Psoas muscle (tissue), 8 donors: ENCODE measurements around the gene VASH1. TPM values are rescaled to one million over a fixed set of nuclear protein-coding genes. Genes with fewer than 3 reads are reported as not detected.

Experiments
- ATAC-seq, 4 donors: fragments of 200-7000 bp; cut with Tn5 transposase; one replicate each; pipeline ENCODE4 v1.9.1; 2020; ENCODE audit warnings: moderate library complexity in 3 of 4, mild to moderate bottlenecking in 2 of 4
- DNase-seq, 2 donors: peaks; one replicate each; pipeline ENCODE4 v3.0.0-alpha.2; 2020
- H3K27ac ChIP-seq: fragments of 200-600 bp; one replicate; pipeline ENCODE4 v1.8.0; 2022
- H3K27me3 ChIP-seq, 3 donors: fragments of 200-600 bp in 1 of 3; one replicate each; pipeline versions ENCODE4 v1.6.1 to v1.8.0; 2013 to 2022; ENCODE audit warnings: low read length in 2 of 3, mild to moderate bottlenecking in 2 of 3, moderate library complexity in 1 of 3; ENCODE audit not compliant: insufficient read depth in 3 of 3
- H3K36me3 ChIP-seq, 2 donors: fragments of 200-600 bp in 1 of 2; one replicate each; pipeline versions ENCODE4 v1.6.1 to v1.8.0; 2013 to 2022; ENCODE audit warnings: low read depth in 1 of 2, mild to moderate bottlenecking in 1 of 2, moderate library complexity in 1 of 2; ENCODE audit not compliant: insufficient read depth in 1 of 2
- H3K4me1 ChIP-seq: fragments of 200-600 bp; one replicate; pipeline ENCODE4 v1.8.0; 2022
- H3K4me3 ChIP-seq: fragments of 200-600 bp; one replicate; pipeline ENCODE4 v1.8.0; 2022; ENCODE audit warnings: mild to moderate bottlenecking
- H3K9me3 ChIP-seq: fragments of 200-600 bp; one replicate; pipeline ENCODE4 v1.8.0; 2022
- CTCF ChIP-seq: fragments of 200-600 bp; IDR thresholded peaks from one replicate; pipeline ENCODE4 v1.8.0; 2022; ENCODE audit warnings: antibody characterized with exemption
- WGBS, 3 donors: extraction: QIAGEN DNeasy Blood & Tissue Kit; methylation state at CpG; one replicate each; pipeline versions ENCODE4 v1.1.6 to v1.1.7; 2013; 5-methylcytosine and 5-hydroxymethylcytosine counted together
- intact Hi-C, 2 donors: fragments of 100-400 bp; cut with DNase I; formaldehyde crosslinking; loops; one replicate each; pipeline versions ENCODE4 v1.11.0 to v1.14.2; 2022
- polyA plus RNA-seq, 3 donors: library from polyadenylated mRNA; stranded (reverse); fragments of 200-250 nt; gene quantifications; one replicate each; pipeline ENCODE4 v1.2.3, GENCODE V29; 2013
- total RNA-seq, 4 donors: library from RNA; stranded (reverse); fragmentation: NEBNext Ultra II Directional in 2 of 4; extraction: Animal tissue kit (Norgen Biotek cat#: 25700) in 2 of 4; gene quantifications; one replicate each; pipeline versions ENCODE4 v1.2.1 to v1.2.4, GENCODE V29; 2021 to 2023
- donor health status: healthy with polysubstance abuse.
- donor health status: DM: no; HTN: no; CAD: no; lungs with moderate emphysema.
- donor health status: Bipolar disorder and iron deficiency.
- donor health status: healthy.
- donor health status: DM: yes; HTN: yes; CAD: no.
- donor health status: DM: no; HTN: no; CAD: no.
- donor health status: DM: no; HTN: no; CAD: no.
- donor health status: DM: yes; HTN: yes; CAD: no.

The VASH1 gene
- total and polyA plus RNA-seq, 7 donors, result 1.7 to 8.2 (median 4.0) TPM

GRCh38 chr14:76753541-76754198, 7.6 kb upstream of the VASH1 start:
- H3K4me3 ChIP-seq, result no peak overlapping the region
- H3K27ac ChIP-seq, result no peak overlapping the region
- no peaks in the 10 kb centered on the region for H3K27me3 ChIP-seq
- ATAC-seq (no peak), DNase-seq (no peak)
- H3K9me3 ChIP-seq, result no peaks in the 10 kb centered on the region
- no peak for TF ChIP-seq CTCF
- 90 to 94% (median 93%) methylated on average over 7 of the region's 7 CpGs for WGBS, 3 donors
- no peaks in the 10 kb centered on the region for H3K36me3 ChIP-seq
- intact Hi-C loops, result no loop called here
- H3K4me1 ChIP-seq, result peaks cover 5% of the 10 kb centered on the region

GRCh38 chr14:76754586-76754985, 6.7 kb upstream of the VASH1 start:
- no peak for DNase-seq

GRCh38 chr14:76755610-76756370, 5.5 kb upstream of the VASH1 start:
- Histone ChIP-seq H3K27ac (no peak overlapping the region), H3K36me3 (no peaks in the 10 kb centered on the region), H3K9me3 (no peaks in the 10 kb centered on the region), H3K4me1 (peaks cover 5% of the 10 kb centered on the region), H3K27me3 (no peaks in the 10 kb centered on the region), H3K4me3 (no peak overlapping the region)
- peak in 3 of 4 donors; percentile 61 to 78 (median 67) for ATAC-seq
- 34 to 56% (median 41%) methylated on average over 9 of the region's 9 CpGs for WGBS, 3 donors
- DNase-seq, result no peak
- no peak for TF ChIP-seq CTCF
- intact Hi-C loops, result no loop called here

More at GRCh38 chr14:76754586-76754985, 6.7 kb upstream of the VASH1 start:
- Histone ChIP-seq H3K27me3 (no peaks in the 10 kb centered on the region), H3K4me1 (peaks cover 5% of the 10 kb centered on the region), H3K9me3 (no peaks in the 10 kb centered on the region), H3K36me3 (no peaks in the 10 kb centered on the region), H3K27ac (no peak overlapping the region), H3K4me3 (no peak overlapping the region)
- ATAC-seq, result no peak
- 89 to 95% (median 92%) methylated on average over 7 of the region's 7 CpGs for WGBS, 3 donors
- intact Hi-C loops, result no loop called here
- no peak for TF ChIP-seq CTCF

GRCh38 chr14:76756371-76756750, 4.9 kb upstream of the VASH1 start:
- no peaks in the 10 kb centered on the region for H3K27me3 ChIP-seq
- H3K4me1 ChIP-seq, result peaks cover 5% of the 10 kb centered on the region
- 53 to 67% (median 54%) methylated on average over 6 of the region's 6 CpGs for WGBS, 3 donors
- intact Hi-C loops, result no loop called here
- DNase-seq (no peak), ATAC-seq (no peak)
- H3K36me3 ChIP-seq, result no peaks in the 10 kb centered on the region
- H3K9me3 ChIP-seq, result no peaks in the 10 kb centered on the region
- H3K4me3 ChIP-seq, result no peak overlapping the region
- no peak overlapping the region for H3K27ac ChIP-seq
- no peak for TF ChIP-seq CTCF
